SK-N-SH treated with all-trans-retinoic acid at 6 μM for 48 hours (cell line): ENCODE measurements around the gene CWH43.
A peak's percentile ranks its signal among the peaks of the same experiment; 100 is the strongest.
"Not testable (repeated sequence)": the region's sequence is repeated elsewhere in the genome, so short reads cannot be mapped to it uniquely, and the experiment has no call there.

Experiments
- ATAC-seq: fragments of 200-7000 bp; cut with Tn5 transposase; 3 replicates; pipeline ENCODE4 v1.9.1; 2020; ENCODE audit warnings: mild to moderate bottlenecking, moderate library complexity
- ARNTL ChIP-seq: fragments of 450-650 bp; formaldehyde crosslinking; IDR thresholded peaks from 2 replicates; pipeline ENCODE4 v1.5.0; 2020; ENCODE audit warnings: low read depth, mild to moderate bottlenecking, moderate library complexity, borderline replicate concordance
- BACH2 ChIP-seq: fragments of 250-450 bp; sonication (Bioruptor Pico); IDR thresholded peaks from 2 replicates; pipeline ENCODE4 v1.9.0; 2021; ENCODE audit warnings: mild to moderate bottlenecking, borderline replicate concordance
- CSRNP3 ChIP-seq: fragments of 250-450 bp; sonication (Bioruptor Pico); IDR thresholded peaks from 2 replicates; pipeline ENCODE4 v1.5.1; 2021; ENCODE audit warnings: mild to moderate bottlenecking, moderate library complexity
- GLIS3 ChIP-seq: fragments of 250-450 bp; sonication (Bioruptor Pico); IDR thresholded peaks from 2 replicates; pipeline ENCODE4 v1.5.0; 2020; ENCODE audit warnings: mild to moderate bottlenecking, moderate library complexity
- ISL1 ChIP-seq: fragments of 250-450 bp; sonication (Bioruptor Pico); IDR thresholded peaks from 2 replicates; pipeline ENCODE4 v2.1.2; 2022; ENCODE audit warnings: mild to moderate bottlenecking, moderate library complexity
- OSR1 ChIP-seq: fragments of 250-450 bp; sonication (Bioruptor Pico); IDR thresholded peaks from 2 replicates; pipeline ENCODE4 v1.8.0; 2022; ENCODE audit warnings: moderate library complexity, mild to moderate bottlenecking, inconsistent platforms
- PATZ1 ChIP-seq: fragments of 250-450 bp; sonication (Bioruptor Pico); IDR thresholded peaks from 2 replicates; pipeline ENCODE4 v1.8.0; 2020; ENCODE audit warnings: mild to moderate bottlenecking, moderate library complexity, borderline replicate concordance
- POU6F1 ChIP-seq: fragments of 250-450 bp; sonication (Bioruptor Pico); IDR thresholded peaks from 2 replicates; pipeline ENCODE4 v1.8.0; 2021; ENCODE audit warnings: low read depth, mild to moderate bottlenecking, moderate library complexity, borderline replicate concordance
- PPARA ChIP-seq: fragments of 250-450 bp; sonication (Bioruptor Pico); IDR thresholded peaks from 2 replicates; pipeline ENCODE4 v1.5.0; 2020; ENCODE audit warnings: mild to moderate bottlenecking, borderline replicate concordance
- TCF4 ChIP-seq: fragments of 250-450 bp; sonication (Bioruptor Pico); IDR thresholded peaks from 2 replicates; pipeline ENCODE4 v1.8.0; 2021; ENCODE audit warnings: mild to moderate bottlenecking, moderate library complexity, borderline replicate concordance
- TOX ChIP-seq: fragments of 250-450 bp; sonication (Bioruptor Pico); IDR thresholded peaks from 2 replicates; pipeline ENCODE4 v1.8.0; 2021; ENCODE audit warnings: mild to moderate bottlenecking, moderate library complexity, borderline replicate concordance
- ZC3H10 ChIP-seq: fragments of 250-450 bp; sonication (Bioruptor Pico); IDR thresholded peaks from 2 replicates; pipeline ENCODE4 v1.5.1; 2021; ENCODE audit warnings: mild to moderate bottlenecking, moderate library complexity
- ZFP3 ChIP-seq: fragments of 250-450 bp; sonication (Bioruptor Pico); IDR thresholded peaks from 2 replicates; pipeline ENCODE4 v1.5.0; 2020; ENCODE audit warnings: mild to moderate bottlenecking, moderate library complexity
- ZFP30 ChIP-seq: fragments of 450-650 bp; formaldehyde crosslinking; IDR thresholded peaks from 2 replicates; pipeline ENCODE4 v1.5.0; 2022; ENCODE audit warnings: mild to moderate bottlenecking, moderate library complexity
- ZNF565 ChIP-seq: fragments of 450-650 bp; formaldehyde crosslinking; conservative IDR thresholded peaks from 2 replicates; pipeline ENCODE4 v1.5.0; 2020; ENCODE audit warnings: low read depth, mild to moderate bottlenecking, moderate library complexity
- ZNF70 ChIP-seq: fragments of 450-650 bp; formaldehyde crosslinking; IDR thresholded peaks from 2 replicates; pipeline ENCODE4 v1.5.0; 2020; ENCODE audit warnings: mild to moderate bottlenecking, moderate library complexity
- ZNF8 ChIP-seq: fragments of 450-650 bp; formaldehyde crosslinking; IDR thresholded peaks from 2 replicates; pipeline ENCODE4 v1.5.0; 2020; ENCODE audit warnings: mild to moderate bottlenecking, moderate library complexity

The CWH43 gene

GRCh38 chr4:49044270-49044669, 58.2 kb downstream of the CWH43 start (continued):
- TF ChIP-seq TOX (CRISPR knock-in tag), result no peak
- no peak for TF ChIP-seq ZFP3 (CRISPR knock-in tag)
- TF ChIP-seq GLIS3 (CRISPR knock-in tag), result no peak
- TF ChIP-seq BACH2 (CRISPR knock-in tag), result no peak
- TF ChIP-seq ZNF8 (CRISPR knock-in tag), result no peak
- TF ChIP-seq POU6F1 (CRISPR knock-in tag), result no peak
- no peak for TF ChIP-seq ZC3H10
- TF ChIP-seq PPARA (CRISPR knock-in tag), result no peak
- TF ChIP-seq ZFP30 (CRISPR knock-in tag), result no peak
- TF ChIP-seq ZNF70 (CRISPR knock-in tag), result no peak

- TF ChIP-seq ARNTL (CRISPR knock-in tag), result no peak
- no peak for TF ChIP-seq TCF4 (CRISPR knock-in tag)
- TF ChIP-seq ZFP3 (CRISPR knock-in tag), result no peak
- no peak for TF ChIP-seq ISL1 (CRISPR knock-in tag)
- no peak for TF ChIP-seq BACH2 (CRISPR knock-in tag)
- no peak for TF ChIP-seq PATZ1 (CRISPR knock-in tag)
- TF ChIP-seq GLIS3 (CRISPR knock-in tag), result no peak
- no peak for TF ChIP-seq ZNF8 (CRISPR knock-in tag)
- no peak for ATAC-seq
Measured at GRCh38 chr4:49058306-49058705, 72.2 kb downstream of the CWH43 start.

GRCh38 chr4:49063670-49064069, 77.6 kb downstream of the CWH43 start:
- no peak for TF ChIP-seq ZNF70 (CRISPR knock-in tag)
- TF ChIP-seq OSR1 (CRISPR knock-in tag), result no peak
- TF ChIP-seq ZC3H10, result no peak
- TF ChIP-seq ZNF565 (CRISPR knock-in tag), result no peak
- TF ChIP-seq PATZ1 (CRISPR knock-in tag), result no peak
- TF ChIP-seq ISL1 (CRISPR knock-in tag), result no peak
- TF ChIP-seq TOX (CRISPR knock-in tag), result no peak
- no peak for TF ChIP-seq CSRNP3
- TF ChIP-seq ZFP30 (CRISPR knock-in tag), result no peak
- TF ChIP-seq, all 23 proteins: peak for 0
- ATAC-seq, result no peak

DNA sequence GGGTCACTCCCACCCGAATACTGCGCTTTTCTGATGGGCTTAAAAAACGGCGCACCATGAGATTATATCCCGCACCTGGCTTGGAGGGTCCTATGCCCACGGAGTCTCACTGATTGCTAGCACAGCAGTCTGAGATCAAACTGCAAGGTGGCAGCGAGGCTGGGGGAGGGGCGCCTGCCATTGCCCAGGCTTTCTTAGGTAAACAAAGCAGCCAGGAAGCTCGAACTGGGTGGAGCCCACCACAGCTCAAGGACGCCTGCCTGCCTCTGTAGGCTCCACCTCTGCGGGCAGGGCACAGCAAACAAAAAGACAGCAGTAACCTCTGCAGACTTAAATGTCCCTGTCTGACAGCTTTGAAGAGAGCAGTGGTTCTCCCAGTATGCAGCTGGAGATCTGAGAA, 86.1 kb downstream of the CWH43 start:
- not testable (repeated sequence) for ATAC-seq

- peak; percentile 49 for ATAC-seq
Measured at GRCh38 chr4:49091883-49092282, 105.8 kb downstream of the CWH43 start.

- ATAC-seq, result peak; percentile 81
Measured at GRCh38 chr4:49092608-49093135, 106.6 kb downstream of the CWH43 start.

GRCh38 chr4:49096215-49096614, 110.1 kb downstream of the CWH43 start:
- not testable (repeated sequence) for ATAC-seq

GRCh38 chr4:49096627-49097026, 110.6 kb downstream of the CWH43 start:
- peak; percentile 63 for ATAC-seq

DNA sequence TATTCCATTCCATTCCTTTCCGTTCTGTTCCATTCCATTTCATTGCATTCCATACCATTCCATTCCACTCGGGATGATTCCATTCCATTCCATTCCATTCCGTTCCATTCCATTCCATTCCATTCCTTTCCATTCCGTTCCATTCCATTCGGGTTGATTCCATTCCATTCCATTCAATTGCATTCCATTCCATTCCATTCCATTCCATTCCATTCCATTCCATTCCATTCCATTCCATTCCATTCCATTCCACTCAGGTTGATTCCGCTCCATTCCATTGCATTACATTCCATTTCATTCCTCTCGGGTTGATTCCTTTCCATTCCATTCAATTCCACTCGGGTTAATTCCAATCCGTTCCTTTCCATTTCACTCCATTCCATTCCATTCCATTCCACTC, 111.0 kb downstream of the CWH43 start:
- ATAC-seq, result peak; percentile 56

- not testable (repeated sequence) for ATAC-seq
Measured at GRCh38 chr4:49097505-49097904, 111.4 kb downstream of the CWH43 start.

GRCh38 chr4:49098034-49098759, 112.1 kb downstream of the CWH43 start:
- ATAC-seq, result peak; percentile 9
